HG02938 (cell line): Measurements from ENCODE around the gene L1CAM.

Source experiments
- ATAC-seq: cut with Tn5 transposase; IDR thresholded peaks from one replicate; pipeline ENCODE4 v1.9.1; 2021; ENCODE audit warnings: mild to moderate bottlenecking, moderate library complexity; ENCODE audit not compliant: unreplicated experiment

Gene L1CAM

DNA sequence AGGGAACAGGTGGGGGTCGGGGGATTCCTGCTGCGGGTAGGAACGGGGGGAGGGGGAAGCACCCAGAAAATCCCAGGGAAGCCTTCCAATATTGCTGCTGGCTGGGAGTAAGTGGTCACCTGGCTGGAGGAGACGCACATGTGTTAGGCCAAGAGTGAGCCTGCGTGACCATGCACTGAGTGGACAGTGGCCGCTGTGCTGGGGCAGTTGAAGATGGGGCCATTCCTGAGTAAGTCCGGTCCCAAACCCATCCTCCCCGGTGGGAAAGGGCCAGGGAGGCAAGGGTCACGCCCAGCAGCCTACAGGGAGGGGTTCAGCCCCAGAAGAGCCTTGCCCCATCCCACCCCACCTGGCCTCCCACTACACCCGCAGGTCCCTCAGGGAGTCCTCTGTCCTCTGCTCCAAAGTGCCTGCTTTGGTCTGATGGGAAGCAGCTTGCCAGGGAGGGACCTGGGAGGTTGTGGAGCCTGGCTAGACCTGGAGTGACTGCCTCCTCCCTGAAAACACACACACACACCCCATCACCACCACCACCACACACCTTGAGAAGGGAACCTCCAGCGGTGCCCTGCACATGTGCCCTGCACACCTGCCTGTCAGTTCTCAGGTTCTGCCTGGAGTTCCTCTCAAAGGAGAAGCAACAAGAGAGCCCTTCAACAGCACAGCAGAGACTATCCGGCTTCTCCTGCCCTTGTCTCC, 6.1 kb downstream of the L1CAM start:
- ATAC-seq: no peak

DNA sequence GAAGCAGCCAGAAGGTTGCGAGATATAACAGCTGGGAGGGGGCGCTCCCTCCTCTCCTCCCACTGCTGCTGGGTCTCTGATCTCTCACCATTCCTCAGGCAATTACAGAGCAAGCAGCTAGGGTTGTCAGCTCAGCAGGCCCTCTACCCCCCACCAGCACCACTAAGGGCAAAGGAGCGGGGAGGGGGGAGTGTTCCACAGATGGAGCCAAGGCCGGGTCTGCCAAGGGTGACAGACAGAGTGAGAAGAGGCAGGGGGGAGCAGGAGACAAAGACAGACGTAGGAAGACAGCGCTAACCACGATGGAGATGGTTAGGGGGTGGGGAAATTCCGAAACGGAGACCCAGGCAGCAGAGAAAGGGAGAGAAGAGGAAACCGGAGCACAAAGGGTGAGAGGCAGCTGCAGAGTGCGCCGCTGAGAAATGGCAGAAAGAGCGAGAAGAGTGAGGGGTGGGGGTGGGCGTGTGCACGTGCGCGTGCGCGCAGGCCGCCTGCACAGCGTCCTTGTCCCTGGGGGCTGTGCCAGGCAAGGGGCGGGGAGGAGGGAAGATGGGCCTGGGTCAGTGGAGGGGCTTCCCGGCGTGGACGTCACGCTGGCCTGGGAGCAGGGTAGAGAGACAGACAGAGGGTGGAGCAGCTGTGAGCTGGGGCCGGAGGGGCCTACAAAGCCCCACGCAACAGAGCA, 6.9 kb downstream of the L1CAM start:
- ATAC-seq: no peak

- ATAC-seq: no peak
Observed at GRCh38 chrX:153878345-153878744, 7.6 kb downstream of the L1CAM start.

DNA sequence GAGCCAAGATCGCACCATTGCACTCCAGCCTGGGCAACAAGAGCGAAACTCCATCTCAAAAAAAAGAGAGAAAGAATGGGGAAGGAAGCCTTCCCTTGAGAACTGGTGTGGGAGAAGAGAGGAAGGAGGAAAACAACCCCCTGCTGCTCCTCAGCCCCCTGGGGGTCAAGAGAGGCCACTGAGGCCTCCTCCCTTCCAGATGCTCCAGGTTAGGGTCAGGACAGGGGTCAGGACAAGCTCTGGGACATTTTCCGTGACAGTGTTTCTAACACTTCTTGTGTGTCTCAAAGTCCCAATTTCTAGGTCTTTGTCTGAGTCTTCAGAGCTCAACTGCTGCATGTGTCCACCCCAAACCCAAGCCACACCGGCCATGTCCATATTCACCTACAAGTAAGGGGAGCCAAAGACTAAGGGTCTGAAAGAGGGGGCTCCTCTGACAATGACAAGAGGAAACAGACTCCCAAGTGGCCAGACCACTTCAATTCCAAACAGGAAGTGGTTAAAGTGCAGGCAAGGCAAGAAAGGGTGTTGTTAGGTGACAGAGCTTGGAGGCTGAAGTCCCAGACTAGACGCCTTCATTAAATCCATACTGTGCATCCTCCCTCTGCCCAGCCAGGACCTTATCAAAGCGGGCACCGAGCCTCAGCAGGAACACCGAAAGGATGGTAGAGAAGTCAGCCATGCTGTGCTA, 8.3 kb downstream of the L1CAM start:
- ATAC-seq: no peak

DNA sequence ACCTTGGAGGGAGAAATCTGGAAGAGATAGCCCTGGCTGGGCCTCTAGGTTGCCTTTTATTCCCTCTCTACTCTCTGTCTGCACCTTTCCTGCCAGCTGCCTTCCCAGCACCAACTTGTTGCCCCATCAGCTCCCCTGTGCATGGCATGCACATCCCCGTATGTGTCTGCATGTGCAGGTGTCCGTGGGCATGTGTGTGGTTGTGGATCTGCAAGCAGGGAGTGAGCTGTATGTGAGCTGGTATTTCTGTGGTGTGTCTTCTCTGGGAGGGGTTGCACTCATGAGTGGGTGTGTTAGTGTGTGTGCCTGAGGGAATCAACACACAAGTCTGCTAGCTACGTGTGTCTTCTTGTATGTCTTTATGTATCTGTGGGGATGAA, 9.9 kb downstream of the L1CAM start:
- no peak for ATAC-seq

- ATAC-seq: no peak
Observed at GRCh38 chrX:153875391-153876111, 10.4 kb downstream of the L1CAM start.

- ATAC-seq: no peak
Observed at GRCh38 chrX:153874366-153875125, 11.4 kb downstream of the L1CAM start.

GRCh38 chrX:153874085-153874365, 11.9 kb downstream of the L1CAM start:
- ATAC-seq: no peak

DNA sequence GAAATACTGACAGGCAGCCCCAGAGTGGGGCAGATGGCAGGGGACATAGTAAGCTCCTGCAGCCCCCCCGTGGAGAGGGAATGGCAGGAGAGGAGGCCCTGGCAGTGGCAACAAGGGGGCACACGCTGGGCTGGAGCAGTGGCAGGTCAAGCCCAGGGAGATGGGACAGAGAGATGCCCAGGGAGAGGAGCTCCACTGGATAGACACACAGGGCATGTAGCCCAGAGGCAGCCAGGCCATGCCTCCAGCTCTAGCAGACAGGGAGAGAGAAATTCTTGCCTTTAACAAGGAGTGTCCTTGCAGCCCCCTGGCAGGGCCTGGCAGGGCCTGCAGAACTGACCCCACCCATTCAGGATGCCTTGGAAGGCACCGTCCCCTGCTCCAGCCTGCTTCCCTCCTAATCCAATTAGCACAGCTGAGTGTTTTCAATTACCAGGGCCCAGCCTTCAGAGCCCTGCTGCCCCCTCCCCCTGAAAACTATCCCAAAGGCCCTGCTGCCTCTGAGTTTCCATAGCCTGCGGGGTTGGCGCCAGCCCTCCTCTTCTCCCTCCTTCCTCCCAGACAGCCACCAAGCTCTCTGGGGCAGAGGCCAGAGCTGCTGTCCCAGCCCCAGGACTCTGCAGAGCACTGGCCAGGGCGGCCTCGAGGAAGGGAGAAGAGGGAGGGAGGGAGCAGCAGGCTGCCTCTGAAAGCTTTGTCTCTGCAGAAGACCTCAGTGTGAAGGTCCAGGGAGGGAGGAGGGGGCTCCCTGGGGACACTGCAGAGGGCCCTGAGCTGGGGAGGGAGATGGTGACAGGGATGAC, 12.5 kb downstream of the L1CAM start:
- no peak for ATAC-seq

- no peak for ATAC-seq
Observed at GRCh38 chrX:153871946-153872878, 13.8 kb downstream of the L1CAM start.

DNA sequence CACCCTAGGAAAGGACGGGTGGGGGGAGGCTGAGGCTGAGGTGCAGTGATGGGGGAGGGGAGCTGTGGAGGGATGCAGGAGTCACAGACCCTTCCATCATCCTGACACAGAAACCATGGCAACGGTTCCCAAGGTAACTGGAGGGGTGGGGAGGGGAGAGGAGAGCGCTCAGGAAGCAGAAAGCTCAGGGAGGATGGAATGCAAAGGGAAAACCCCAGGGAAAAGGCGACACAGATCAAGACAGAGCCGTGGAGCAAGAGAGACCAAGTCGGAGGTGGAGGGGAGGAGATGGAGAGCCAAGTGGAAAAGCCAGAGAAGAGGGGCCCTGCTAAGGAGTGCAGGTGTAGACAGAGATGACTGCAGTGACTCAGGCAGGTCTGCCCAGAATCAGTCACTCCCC, 14.5 kb downstream of the L1CAM start:
- no peak for ATAC-seq

GRCh38 chrX:153870791-153871360, 15.1 kb downstream of the L1CAM start:
- no peak for ATAC-seq

DNA sequence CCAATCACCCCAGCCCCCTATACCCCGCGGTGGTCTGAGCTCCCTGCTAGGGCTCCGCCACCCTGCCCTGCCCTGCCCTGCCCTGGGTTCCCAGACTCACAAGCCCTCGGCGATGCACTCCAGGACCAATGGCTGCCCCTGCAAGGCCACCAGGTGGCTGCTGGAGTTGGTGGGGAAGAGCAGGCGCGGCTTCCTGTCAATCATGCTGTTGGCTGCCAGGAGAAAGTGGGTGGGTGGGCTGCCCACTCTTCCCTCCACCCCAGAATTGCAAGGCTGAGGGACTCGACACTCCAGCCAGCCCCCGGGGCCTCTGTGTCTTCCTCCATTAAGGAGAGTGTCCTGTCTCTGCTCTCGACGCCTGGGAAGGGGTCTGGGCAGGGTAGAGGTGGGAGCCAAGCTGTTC, 15.7 kb downstream of the L1CAM start:
- no peak for ATAC-seq

- no peak for ATAC-seq
Observed at GRCh38 chrX:153869473-153870287, 16.3 kb downstream of the L1CAM start.

GRCh38 chrX:153868576-153869472, 17.1 kb downstream of the L1CAM start:
- no peak for ATAC-seq

- ATAC-seq: no peak
Observed at GRCh38 chrX:153867671-153868070, 18.3 kb downstream of the L1CAM start.

DNA sequence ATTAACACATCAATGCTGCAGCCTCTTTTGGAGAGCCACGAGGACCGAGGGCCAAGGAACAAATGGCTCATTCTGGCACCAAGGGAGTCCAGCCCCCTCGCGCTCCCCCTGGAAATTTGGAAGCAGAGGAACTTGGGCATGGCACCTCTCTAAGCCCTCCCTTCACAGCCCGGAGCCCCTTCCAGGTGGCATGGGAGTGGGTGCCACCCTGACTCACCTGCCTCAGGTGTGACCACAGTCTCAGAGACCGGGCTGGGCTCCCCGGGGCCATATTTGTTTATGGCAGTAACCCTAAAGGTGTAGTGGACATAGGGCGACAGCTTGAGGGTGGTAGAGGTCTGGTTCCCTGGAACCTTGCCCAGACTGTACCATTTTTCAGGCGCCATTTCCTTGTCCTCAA, 18.8 kb downstream of the L1CAM start:
- ATAC-seq: no peak
